Measurements from ENCODE around the gene FOCAD.

FOCAD gene

DNA sequence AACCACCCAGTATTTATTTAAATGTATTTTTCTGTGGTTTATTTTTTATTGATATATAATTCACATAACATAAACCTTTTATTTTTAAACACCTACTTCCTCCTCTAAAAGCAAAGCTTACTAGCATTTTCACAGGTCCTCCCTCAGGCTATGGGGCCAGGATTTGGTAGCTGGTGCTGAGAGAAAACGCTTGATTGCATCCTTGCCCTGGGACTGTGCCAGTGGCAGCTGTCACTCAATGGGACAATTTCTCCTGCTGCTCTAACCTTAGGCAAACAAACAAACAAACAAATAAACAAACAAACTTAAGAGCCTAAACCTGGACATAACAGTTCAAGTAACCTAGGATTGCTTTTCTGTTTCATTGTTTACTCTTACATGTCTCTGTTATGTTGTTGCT is 102.7 kb downstream of the FOCAD start:
- H3K27me3 ChIP-seq (replicated peaks in 2 of 5; ENCODE audit: control insufficient read depth in 4 of 5, insufficient read depth in 5 of 5, low read length in 4 of 5) = no peaks in the 10 kb centered on the region
- H3K36me3 ChIP-seq (ENCODE audit: control insufficient read depth in 4 of 4, insufficient read depth in 4 of 4, low read length in 3 of 4) = peaks cover 0 to 24% (median 4%) of the 10 kb centered on the region in 4 experiments
- ChIA-PET POLR2A (no interaction called here), CTCF (interaction anchor here (0.9 to 1.1 kb wide), 2 partner anchors 47 to 160 kb away, joined by 3 read pairs; no protein-coding TSS in a partner anchor)
- no peak overlapping the region for H3K27ac ChIP-seq (ENCODE audit: insufficient read depth in 1 of 2, low read depth in 1 of 2, low read length in 2 of 2, poor library complexity in 1 of 2, severe bottlenecking in 2 of 2)
- H3K9me3 ChIP-seq (ENCODE audit: control extremely low read depth in 1 of 5, control insufficient read depth in 4 of 5, insufficient read depth in 2 of 5, low read depth in 1 of 5, low read length in 4 of 5) = no peaks in the 10 kb centered on the region
- no peaks in the 10 kb centered on the region for H3K4me1 ChIP-seq (ENCODE audit: control extremely low read depth in 1 of 4, control insufficient read depth in 4 of 4, insufficient read depth in 4 of 4, low read length in 3 of 4)
- H3K4me3 ChIP-seq (ENCODE audit: control insufficient read depth in 1 of 7, extremely low read depth in 1 of 7, insufficient read depth in 4 of 7, low read depth in 2 of 7, low read length in 6 of 7) = no peak overlapping the region
- no CpG with 5 or more reads among the region's 1 CpG for WGBS (ENCODE audit: insufficient coverage)
- DNase-seq = no peak

- WGBS (ENCODE audit: insufficient coverage) = 100% methylated on average over 1 of the region's 3 CpGs
- Histone ChIP-seq H3K36me3 (ENCODE audit: control insufficient read depth in 4 of 4, insufficient read depth in 4 of 4, low read length in 3 of 4) (peaks cover 1 to 16% (median 5%) of the 10 kb centered on the region in 4 experiments), H3K27ac (ENCODE audit: insufficient read depth in 1 of 2, low read depth in 1 of 2, low read length in 2 of 2, poor library complexity in 1 of 2, severe bottlenecking in 2 of 2) (no peak overlapping the region), H3K4me3 (ENCODE audit: control insufficient read depth in 1 of 7, extremely low read depth in 1 of 7, insufficient read depth in 4 of 7, low read depth in 2 of 7, low read length in 6 of 7) (no peak overlapping the region), H3K27me3 (replicated peaks in 2 of 5; ENCODE audit: control insufficient read depth in 4 of 5, insufficient read depth in 5 of 5, low read length in 4 of 5) (no peaks in the 10 kb centered on the region), H3K4me1 (ENCODE audit: control extremely low read depth in 1 of 4, control insufficient read depth in 4 of 4, insufficient read depth in 4 of 4, low read length in 3 of 4) (no peaks in the 10 kb centered on the region), H3K9me3 (ENCODE audit: control extremely low read depth in 1 of 5, control insufficient read depth in 4 of 5, insufficient read depth in 2 of 5, low read depth in 1 of 5, low read length in 4 of 5) (no peaks in the 10 kb centered on the region)
- ChIA-PET CTCF (interaction anchor here (0.6 to 1.5 kb wide), 4 partner anchors 10 to 434 kb away, joined by 3 to 4 read pairs (median 4); no protein-coding TSS in a partner anchor), POLR2A (no interaction called here)
- no peak for DNase-seq
Observed at GRCh38 chr9:20788526-20789451, 104.7 kb downstream of the FOCAD start.

GRCh38 chr9:20790721-20791120 is 106.7 kb downstream of the FOCAD start:
- no peaks in the 10 kb centered on the region for H3K27me3 ChIP-seq (replicated peaks in 2 of 5; ENCODE audit: control insufficient read depth in 4 of 5, insufficient read depth in 5 of 5, low read length in 4 of 5)
- ChIA-PET CTCF (no interaction called here), POLR2A (no interaction called here)
- H3K4me3 ChIP-seq (ENCODE audit: control insufficient read depth in 1 of 7, extremely low read depth in 1 of 7, insufficient read depth in 4 of 7, low read depth in 2 of 7, low read length in 6 of 7) = no peak overlapping the region
- no peak overlapping the region for H3K27ac ChIP-seq (ENCODE audit: insufficient read depth in 1 of 2, low read depth in 1 of 2, low read length in 2 of 2, poor library complexity in 1 of 2, severe bottlenecking in 2 of 2)
- no CpG with 5 or more reads among the region's 2 CpGs for WGBS (ENCODE audit: insufficient coverage)
- H3K36me3 ChIP-seq (ENCODE audit: control insufficient read depth in 4 of 4, insufficient read depth in 4 of 4, low read length in 3 of 4) = peaks cover 1 to 9% (median 3%) of the 10 kb centered on the region in 4 experiments
- H3K4me1 ChIP-seq (ENCODE audit: control extremely low read depth in 1 of 4, control insufficient read depth in 4 of 4, insufficient read depth in 4 of 4, low read length in 3 of 4) = no peaks in the 10 kb centered on the region
- H3K9me3 ChIP-seq (ENCODE audit: control extremely low read depth in 1 of 5, control insufficient read depth in 4 of 5, insufficient read depth in 2 of 5, low read depth in 1 of 5, low read length in 4 of 5) = no peaks in the 10 kb centered on the region
- DNase-seq = no peak

GRCh38 chr9:20791682-20792081 is 107.6 kb downstream of the FOCAD start:
- POLR2A ChIA-PET = no interaction called here
- H3K27ac ChIP-seq (ENCODE audit: insufficient read depth in 1 of 2, low read depth in 1 of 2, low read length in 2 of 2, poor library complexity in 1 of 2, severe bottlenecking in 2 of 2) = no peak overlapping the region
- H3K4me1 ChIP-seq (ENCODE audit: control extremely low read depth in 1 of 4, control insufficient read depth in 4 of 4, insufficient read depth in 4 of 4, low read length in 3 of 4) = no peaks in the 10 kb centered on the region
- no peak for DNase-seq
- CTCF ChIA-PET = no interaction called here
- no peak overlapping the region for H3K4me3 ChIP-seq (ENCODE audit: control insufficient read depth in 1 of 7, extremely low read depth in 1 of 7, insufficient read depth in 4 of 7, low read depth in 2 of 7, low read length in 6 of 7)
- H3K27me3 ChIP-seq (replicated peaks in 2 of 5; ENCODE audit: control insufficient read depth in 4 of 5, insufficient read depth in 5 of 5, low read length in 4 of 5) = no peaks in the 10 kb centered on the region
- H3K36me3 ChIP-seq (ENCODE audit: control insufficient read depth in 4 of 4, insufficient read depth in 4 of 4, low read length in 3 of 4) = peaks cover 1 to 9% (median 3%) of the 10 kb centered on the region in 4 experiments
- no CpG with 5 or more reads among the region's 1 CpG for WGBS (ENCODE audit: insufficient coverage)
- no peaks in the 10 kb centered on the region for H3K9me3 ChIP-seq (ENCODE audit: control extremely low read depth in 1 of 5, control insufficient read depth in 4 of 5, insufficient read depth in 2 of 5, low read depth in 1 of 5, low read length in 4 of 5)

DNA sequence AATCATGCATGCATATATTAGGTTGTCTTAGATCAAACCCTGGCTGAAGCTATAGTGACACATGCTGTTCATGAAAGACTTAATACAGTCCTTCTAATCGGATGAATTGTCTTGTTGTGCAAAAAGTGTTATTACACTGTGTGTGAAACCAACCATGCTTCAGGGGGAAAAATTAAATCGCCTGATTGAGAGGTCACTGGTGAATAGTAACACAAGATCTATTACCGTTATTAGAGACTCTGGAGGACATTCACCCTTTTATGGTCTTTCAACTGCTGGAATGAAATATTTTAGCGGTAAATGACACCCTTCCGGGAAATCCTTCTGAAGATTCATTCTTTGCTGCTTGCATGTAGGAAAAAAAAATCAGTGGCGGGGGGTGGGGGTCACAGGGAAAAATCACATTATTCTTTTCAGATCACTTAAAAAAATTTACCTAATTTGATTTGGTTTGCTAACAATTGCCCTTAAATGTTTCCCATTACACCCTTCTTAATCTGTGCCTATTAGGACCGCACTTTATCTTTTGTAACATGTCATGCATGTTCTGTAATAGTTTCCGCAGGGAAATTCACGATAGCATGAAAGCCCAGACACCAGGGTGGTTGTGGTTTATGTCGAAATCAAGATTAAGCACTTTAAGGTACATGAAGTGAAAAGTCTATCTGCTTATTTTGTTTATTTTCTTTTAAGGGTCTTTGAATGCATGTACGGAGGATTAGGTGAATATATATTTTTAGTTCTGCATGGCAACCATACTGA is 120.6 kb downstream of the FOCAD start:
- POLR2A ChIA-PET = no interaction called here
- Histone ChIP-seq H3K4me1 (ENCODE audit: control extremely low read depth in 1 of 4, control insufficient read depth in 4 of 4, insufficient read depth in 4 of 4, low read length in 3 of 4) (peaks cover 0 to 13% (median 4%) of the 10 kb centered on the region in 4 experiments), H3K27ac (ENCODE audit: insufficient read depth in 1 of 2, low read depth in 1 of 2, low read length in 2 of 2, poor library complexity in 1 of 2, severe bottlenecking in 2 of 2) (no peak overlapping the region), H3K27me3 (replicated peaks in 2 of 5; ENCODE audit: control insufficient read depth in 4 of 5, insufficient read depth in 5 of 5, low read length in 4 of 5) (peaks cover 0 to 8% (median 0%) of the 10 kb centered on the region in 5 experiments), H3K9me3 (ENCODE audit: control extremely low read depth in 1 of 5, control insufficient read depth in 4 of 5, insufficient read depth in 2 of 5, low read depth in 1 of 5, low read length in 4 of 5) (no peaks in the 10 kb centered on the region), H3K36me3 (ENCODE audit: control insufficient read depth in 4 of 4, insufficient read depth in 4 of 4, low read length in 3 of 4) (no peaks in the 10 kb centered on the region), H3K4me3 (ENCODE audit: control insufficient read depth in 1 of 7, extremely low read depth in 1 of 7, insufficient read depth in 4 of 7, low read depth in 2 of 7, low read length in 6 of 7) (peak overlapping the region in 2 of 7 experiments; percentile 14 to 19)
- CTCF ChIA-PET = interaction anchor here (0.9 kb wide), 1 partner anchor 10 kb away, joined by 3 read pairs; no protein-coding TSS in a partner anchor
- 39% methylated on average over 6 of the region's 11 CpGs for WGBS (ENCODE audit: insufficient coverage)
- DNase-seq = peak; percentile 69 to 95 (median 90)

- no peaks in the 10 kb centered on the region for H3K9me3 ChIP-seq (ENCODE audit: control extremely low read depth in 1 of 5, control insufficient read depth in 4 of 5, insufficient read depth in 2 of 5, low read depth in 1 of 5, low read length in 4 of 5)
- H3K36me3 ChIP-seq (ENCODE audit: control insufficient read depth in 4 of 4, insufficient read depth in 4 of 4, low read length in 3 of 4) = no peaks in the 10 kb centered on the region
- CTCF ChIA-PET = interaction anchor here (0.8 to 0.9 kb wide), 2 partner anchors 9 to 14 kb away, joined by 3 read pairs; no protein-coding TSS in a partner anchor
- WGBS (ENCODE audit: insufficient coverage) = no CpG with 5 or more reads among the region's 2 CpGs
- DNase-seq = no peak
- peaks cover 0 to 8% (median 0%) of the 10 kb centered on the region in 5 experiments for H3K27me3 ChIP-seq (replicated peaks in 2 of 5; ENCODE audit: control insufficient read depth in 4 of 5, insufficient read depth in 5 of 5, low read length in 4 of 5)
- no peak overlapping the region for H3K4me3 ChIP-seq (ENCODE audit: control insufficient read depth in 1 of 7, extremely low read depth in 1 of 7, insufficient read depth in 4 of 7, low read depth in 2 of 7, low read length in 6 of 7)
- POLR2A ChIA-PET = interaction anchor here (0.6 kb wide), 1 partner anchor 122 kb away, joined by 3 read pairs; no protein-coding TSS in a partner anchor
- no peak overlapping the region for H3K27ac ChIP-seq (ENCODE audit: insufficient read depth in 1 of 2, low read depth in 1 of 2, low read length in 2 of 2, poor library complexity in 1 of 2, severe bottlenecking in 2 of 2)
- peaks cover 0 to 13% (median 4%) of the 10 kb centered on the region in 4 experiments for H3K4me1 ChIP-seq (ENCODE audit: control extremely low read depth in 1 of 4, control insufficient read depth in 4 of 4, insufficient read depth in 4 of 4, low read length in 3 of 4)
Observed at GRCh38 chr9:20805766-20806165, 121.7 kb downstream of the FOCAD start.
